Mesenteric fat pad (tissue), 1 donor: ENCODE measurements around the gene S100PBP. TPM values are rescaled to one million over a fixed set of nuclear protein-coding genes. Genes with fewer than 3 reads are reported as not detected.
A peak's percentile ranks its signal among the peaks of the same experiment; 100 is the strongest.

Source experiments
- DNase-seq: peaks from one replicate; pipeline ENCODE4 v3.0.0-alpha.2; 2020; ENCODE audit warnings: low spot score
- long read RNA-seq: library from polyadenylated mRNA; unstranded; transcript quantifications from one replicate; pipeline ENCODE4 v2.0.0, GENCODE V29; 2020
- total RNA-seq: library from RNA; stranded (reverse); fragmentation: NEBNext Ultra II Directional; extraction: Animal tissue kit (Norgen Biotek cat#: 25700); gene quantifications from one replicate; pipeline ENCODE4 v1.2.1, GENCODE V29; 2021
- donor health status: DM: yes; HTN: yes; CAD: no.

The S100PBP gene
- total RNA-seq, result 25.0 TPM
- long read RNA-seq, full-length matches to known transcripts, result 5 of 22 reads
- long read RNA-seq, partial matches to known transcripts, result 0 of 22 reads
- long read RNA-seq, other reads (novel, unspliced or antisense), result 17 of 22 reads

DNA sequence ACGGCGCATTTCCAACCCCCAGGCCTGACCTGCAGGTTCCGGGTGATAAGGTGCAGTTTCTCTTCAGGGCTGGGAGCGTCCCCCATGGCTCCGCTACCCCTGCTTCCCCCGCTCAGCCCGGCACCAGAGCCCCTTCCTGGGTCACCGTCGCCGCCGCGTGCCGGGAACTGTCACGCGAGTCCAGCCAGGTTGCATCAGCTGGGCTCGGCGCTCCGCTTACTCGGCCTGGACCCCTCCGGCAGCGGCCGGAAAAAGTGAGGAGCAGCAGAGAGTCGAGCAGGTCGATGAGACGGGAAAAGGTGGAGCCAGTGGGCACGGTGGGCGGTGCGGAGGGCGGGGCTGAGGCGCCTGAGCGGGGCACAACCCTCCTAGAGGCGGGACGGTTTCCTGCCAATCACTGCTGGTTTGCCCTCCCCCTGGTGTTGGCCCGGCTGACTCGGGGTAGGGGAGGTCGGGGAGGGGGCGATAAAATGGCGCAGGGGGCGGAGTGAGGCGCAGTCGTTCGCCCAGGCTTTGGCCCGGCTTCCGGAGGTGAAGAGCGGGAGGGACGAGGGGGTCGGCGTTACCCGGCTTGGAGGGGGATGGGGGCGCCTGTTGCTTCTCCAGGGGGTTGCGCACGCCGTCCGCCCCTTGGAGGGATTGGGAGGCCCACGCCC lies at the start of gene S100PBP, which contains the start of gene YARS1:
S100PBP (plus strand) TSS at position 495 of the 656 bp plus-strand sequence. CDS start 8,447 bp downstream, outside the sequence.
YARS1 (minus strand) TSS at position 200 of the 656 bp plus-strand sequence; CDS start at position 86, 114 bp downstream.
- DNase-seq, result peak; percentile 100

DNA sequence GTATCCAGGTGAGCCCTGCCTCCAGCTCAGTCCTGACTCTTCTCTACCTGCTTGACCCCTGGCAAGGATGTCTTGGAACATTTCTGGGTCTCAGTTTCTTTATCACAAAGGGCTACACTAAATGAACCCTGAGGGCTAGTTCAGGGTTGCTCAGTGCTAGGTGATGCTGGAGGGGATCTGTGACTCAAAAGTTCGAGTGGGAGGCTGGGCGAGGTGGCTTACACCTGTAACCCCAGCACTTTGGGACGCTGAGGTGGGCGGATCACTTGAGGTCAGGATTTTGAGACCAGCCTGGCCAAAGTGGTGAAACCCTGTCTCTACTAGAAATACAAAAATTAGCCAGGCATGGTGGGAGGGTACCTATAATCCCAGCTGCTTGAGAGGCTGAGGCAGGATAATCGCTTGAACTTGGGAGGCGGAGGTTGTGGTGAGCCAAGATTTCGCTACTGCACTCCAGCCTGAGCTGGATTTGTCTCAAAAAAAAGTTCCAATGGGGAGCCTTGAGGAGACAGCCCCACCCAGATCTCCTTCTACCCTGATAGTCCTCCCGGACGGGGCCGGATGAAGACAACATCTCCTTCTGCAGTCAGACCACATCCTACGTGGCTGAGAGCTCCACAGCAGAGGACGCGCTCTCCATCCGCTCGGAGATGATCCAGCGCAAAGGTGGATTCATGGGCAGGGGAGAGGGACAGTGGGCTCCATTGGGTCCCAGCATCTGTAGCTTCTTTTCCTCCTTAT lies 49.2 kb upstream of the S100PBP start:
- no peak for DNase-seq

DNA sequence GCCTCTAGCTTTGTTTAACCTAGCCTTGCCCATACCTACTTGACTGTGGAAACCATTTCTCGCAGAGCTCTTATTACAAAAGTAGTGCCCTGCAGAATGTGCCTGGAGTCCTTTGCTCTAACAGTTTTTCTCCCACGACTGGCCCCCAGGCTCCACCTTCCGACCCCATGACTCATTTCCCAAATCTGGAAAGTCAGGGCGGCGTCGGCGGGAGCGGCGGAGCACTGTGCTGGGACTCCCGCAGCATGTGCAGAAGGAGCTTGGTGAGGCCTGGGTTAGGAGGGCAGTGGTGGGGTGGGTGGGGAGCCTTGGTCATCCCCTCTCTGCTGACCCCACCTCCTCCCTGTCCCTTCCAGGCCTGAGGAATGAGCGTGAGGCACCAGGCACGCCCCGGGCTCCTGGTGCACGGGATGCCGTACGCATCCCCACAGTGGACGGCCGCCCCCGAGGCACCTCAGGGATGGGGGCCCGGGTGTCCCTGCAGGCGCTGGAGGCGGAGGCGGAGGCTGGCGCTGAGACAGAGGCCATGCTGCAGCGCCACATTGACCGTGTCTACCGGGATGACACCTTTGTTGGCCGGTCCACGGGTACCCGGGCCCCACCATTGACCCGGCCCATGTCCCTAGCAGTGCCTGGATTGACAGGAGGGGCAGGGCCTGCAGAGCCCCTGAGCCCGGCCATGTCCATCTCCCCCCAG lies 47.8 kb upstream of the S100PBP start:
- DNase-seq, result no peak

DNA sequence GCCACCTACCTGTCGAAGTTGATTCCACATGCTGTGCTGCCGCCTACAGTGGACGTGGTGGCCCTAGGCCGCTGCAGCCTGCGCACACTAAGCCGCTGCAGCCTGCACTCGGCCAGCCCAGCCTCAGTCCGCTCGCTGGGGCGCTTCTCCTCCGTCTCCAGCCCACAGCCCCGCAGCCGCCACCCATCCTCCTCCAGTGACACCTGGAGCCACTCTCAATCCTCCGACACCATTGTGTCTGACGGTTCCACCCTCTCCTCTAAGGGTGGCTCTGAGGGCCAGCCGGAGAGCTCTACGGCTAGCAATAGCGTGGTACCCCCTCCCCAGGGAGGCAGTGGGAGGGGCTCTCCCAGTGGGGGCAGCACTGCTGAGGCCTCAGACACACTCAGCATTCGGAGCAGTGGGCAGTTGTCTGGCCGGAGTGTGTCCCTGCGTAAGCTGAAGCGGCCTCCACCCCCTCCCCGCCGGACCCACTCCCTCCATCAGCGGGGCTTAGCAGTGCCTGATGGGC lies 47.2 kb upstream of the S100PBP start:
- no peak for DNase-seq

DNA sequence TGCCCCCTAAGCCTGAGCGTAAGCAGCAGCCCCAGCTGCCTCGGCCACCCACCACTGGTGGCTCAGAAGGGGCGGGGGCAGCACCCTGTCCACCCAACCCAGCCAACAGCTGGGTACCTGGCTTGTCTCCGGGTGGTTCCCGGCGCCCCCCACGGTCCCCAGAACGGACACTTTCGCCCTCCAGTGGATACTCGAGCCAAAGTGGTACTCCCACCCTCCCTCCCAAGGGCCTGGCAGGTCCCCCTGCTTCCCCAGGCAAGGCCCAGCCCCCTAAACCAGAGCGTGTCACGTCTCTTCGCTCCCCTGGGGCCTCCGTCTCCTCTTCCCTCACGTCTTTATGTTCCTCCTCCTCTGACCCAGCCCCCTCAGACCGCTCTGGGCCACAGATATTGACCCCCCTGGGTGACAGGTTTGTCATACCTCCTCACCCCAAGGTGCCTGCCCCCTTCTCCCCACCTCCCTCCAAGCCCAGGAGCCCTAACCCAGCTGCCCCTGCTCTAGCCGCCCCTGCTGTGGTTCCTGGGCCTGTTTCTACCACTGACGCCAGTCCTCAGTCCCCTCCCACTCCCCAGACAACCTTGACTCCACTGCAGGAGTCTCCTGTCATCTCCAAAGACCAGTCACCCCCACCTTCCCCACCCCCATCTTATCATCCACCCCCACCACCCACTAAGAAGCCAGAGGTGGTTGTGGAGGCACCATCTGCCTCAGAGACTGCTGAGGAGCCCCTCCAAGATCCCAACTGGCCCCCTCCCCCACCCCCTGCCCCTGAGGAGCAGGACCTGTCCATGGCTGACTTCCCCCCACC lies 46.5 kb upstream of the S100PBP start:
- no peak for DNase-seq

DNA sequence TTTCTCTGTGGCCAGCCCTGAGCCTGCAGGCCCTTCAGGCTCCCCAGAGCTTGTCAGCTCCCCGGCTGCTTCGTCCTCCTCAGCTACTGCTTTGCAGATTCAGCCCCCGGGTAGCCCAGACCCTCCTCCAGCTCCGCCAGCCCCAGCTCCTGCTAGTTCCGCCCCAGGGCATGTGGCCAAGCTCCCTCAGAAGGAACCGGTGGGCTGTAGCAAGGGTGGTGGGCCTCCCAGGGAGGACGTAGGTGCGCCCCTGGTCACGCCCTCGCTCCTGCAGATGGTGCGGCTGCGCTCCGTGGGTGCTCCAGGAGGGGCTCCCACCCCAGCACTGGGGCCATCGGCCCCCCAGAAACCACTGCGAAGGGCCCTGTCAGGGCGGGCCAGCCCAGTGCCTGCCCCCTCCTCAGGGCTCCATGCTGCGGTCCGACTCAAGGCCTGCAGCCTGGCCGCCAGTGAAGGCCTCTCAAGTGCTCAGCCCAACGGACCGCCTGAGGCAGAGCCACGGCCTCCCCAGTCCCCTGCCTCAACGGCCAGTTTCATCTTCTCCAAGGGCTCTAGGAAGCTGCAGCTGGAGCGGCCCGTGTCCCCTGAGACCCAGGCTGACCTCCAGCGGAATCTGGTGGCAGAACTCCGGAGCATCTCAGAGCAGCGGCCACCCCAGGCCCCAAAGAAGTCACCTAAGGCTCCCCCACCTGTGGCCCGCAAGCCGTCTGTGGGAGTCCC lies 45.7 kb upstream of the S100PBP start:
- DNase-seq, result no peak

DNA sequence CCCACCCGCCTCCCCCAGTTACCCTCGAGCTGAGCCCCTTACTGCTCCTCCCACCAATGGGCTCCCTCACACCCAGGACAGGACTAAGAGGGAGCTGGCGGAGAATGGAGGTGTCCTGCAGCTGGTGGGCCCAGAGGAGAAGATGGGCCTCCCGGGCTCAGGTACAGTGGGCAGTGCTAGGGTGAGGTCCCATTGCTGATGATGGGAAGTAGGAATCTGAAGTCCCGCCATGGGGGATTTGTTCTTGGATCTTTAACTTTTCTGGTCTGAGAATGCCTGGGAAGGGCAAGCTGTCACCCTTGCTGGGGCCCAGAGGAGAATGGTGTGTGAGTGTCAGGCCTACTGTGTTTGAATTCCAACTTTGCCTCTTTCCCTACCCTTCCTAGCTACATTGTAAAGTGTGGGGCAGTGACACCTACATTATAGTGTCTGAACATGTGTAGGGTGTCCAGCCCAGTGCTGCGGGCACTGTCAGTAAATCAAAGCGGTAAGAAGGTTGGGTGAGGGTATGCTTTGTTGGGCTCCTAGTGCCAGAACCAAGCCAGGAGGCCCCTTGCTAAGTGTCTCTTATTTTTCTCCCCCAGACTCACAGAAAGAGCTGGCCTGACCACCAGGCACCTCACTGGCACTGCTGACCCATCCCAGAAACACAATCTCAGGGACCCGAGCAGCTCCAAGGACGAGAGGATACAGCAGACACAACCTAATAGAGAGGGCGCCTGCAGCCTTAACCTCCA lies 45.0 kb upstream of the S100PBP start:
- DNase-seq, result no peak

DNA sequence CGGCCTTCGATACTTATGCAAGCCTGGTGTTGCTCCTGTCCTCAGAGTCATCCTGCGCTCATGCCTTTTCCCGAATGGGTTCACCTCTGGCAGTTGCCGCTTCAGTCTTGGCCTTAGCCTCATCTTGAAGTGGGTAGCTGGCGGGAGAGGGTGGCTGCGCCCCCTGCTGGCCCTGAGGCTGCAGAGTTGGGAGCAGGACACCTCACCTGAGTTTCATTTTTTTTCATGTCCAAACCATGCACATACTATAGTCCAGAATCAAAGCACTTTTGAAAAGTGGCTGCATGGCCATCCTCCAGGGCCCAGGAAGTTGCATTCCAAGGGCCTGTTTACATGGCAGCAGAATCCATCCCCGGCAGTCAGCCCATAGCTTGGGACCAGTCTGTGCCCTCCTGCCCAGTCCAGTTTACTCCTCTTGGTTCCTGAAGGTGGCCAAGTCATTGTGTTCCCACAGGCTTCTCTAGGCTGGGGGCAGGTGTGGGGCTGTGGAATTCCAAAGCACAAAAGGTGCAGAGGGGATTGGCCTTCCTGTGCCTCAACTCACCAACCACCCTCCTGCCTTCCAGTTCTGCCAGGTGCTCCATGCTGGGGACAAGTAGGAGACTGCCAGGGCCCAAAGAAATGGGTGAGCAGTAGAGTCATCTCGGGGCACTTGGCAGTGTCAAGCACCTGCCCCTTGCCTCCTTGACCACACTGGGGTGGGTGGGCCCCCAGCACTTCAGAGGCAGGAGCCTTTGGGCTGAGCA lies 44.3 kb upstream of the S100PBP start:
- DNase-seq, result no peak

DNA sequence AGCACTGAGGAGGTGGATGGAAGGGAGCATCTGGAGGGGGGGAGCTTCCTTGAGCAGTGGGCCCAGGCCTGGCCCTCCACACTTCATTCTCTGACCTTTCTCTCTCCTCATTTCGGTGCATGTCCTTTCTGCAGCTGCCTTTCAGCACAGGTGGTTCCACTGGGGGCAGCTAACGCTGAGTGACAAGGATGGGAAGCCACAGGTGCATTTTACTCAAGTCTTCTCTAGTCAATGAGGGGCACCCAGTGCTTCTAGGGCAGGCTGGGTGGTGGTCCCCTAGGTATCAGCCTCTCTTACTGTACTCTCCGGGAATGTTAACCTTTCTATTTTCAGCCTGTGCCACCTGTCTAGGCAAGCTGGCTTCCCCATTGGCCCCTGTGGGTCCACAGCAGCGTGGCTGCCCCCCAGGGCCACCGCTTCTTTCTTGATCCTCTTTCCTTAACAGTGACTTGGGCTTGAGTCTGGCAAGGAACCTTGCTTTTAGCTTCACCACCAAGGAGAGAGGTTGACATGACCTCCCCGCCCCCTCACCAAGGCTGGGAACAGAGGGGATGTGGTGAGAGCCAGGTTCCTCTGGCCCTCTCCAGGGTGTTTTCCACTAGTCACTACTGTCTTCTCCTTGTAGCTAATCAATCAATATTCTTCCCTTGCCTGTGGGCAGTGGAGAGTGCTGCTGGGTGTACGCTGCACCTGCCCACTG lies 43.5 kb upstream of the S100PBP start:
- DNase-seq, result no peak

DNA sequence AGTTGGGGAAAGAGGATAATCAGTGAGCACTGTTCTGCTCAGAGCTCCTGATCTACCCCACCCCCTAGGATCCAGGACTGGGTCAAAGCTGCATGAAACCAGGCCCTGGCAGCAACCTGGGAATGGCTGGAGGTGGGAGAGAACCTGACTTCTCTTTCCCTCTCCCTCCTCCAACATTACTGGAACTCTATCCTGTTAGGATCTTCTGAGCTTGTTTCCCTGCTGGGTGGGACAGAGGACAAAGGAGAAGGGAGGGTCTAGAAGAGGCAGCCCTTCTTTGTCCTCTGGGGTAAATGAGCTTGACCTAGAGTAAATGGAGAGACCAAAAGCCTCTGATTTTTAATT lies 43.0 kb upstream of the S100PBP start:
- DNase-seq, result no peak

DNA sequence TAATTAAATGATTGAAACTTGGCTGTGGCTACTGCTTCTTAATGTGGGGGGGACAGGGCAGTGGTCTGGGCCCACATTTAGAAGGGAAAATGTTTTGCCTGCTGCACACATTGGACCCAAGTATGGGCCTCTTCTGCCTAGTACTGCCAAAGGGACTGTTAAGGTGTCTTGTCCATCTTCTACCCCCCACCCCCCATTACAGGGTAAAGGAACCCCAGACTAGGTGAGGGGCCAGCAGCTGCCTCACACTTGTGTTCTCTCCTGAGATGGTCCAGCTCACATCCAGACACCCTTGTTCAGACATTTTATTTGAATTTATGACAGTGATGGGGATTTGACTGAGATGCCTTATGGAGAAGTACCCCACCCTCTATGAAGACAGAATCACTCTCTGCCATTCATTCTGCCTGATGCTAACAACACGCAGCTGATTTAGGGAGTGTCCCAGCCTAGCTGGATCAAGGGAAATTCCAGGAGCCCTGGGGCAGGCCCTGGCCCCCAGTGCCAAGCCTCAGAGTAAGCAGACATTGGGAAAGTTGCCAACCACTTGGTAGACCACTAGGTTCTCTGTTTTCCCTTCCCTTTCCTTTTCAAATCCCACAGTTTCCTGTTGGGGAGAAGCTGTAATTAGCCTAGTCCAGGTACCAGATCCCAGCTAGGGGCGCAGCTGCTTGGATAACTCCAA lies 42.4 kb upstream of the S100PBP start:
- DNase-seq, result no peak

DNA sequence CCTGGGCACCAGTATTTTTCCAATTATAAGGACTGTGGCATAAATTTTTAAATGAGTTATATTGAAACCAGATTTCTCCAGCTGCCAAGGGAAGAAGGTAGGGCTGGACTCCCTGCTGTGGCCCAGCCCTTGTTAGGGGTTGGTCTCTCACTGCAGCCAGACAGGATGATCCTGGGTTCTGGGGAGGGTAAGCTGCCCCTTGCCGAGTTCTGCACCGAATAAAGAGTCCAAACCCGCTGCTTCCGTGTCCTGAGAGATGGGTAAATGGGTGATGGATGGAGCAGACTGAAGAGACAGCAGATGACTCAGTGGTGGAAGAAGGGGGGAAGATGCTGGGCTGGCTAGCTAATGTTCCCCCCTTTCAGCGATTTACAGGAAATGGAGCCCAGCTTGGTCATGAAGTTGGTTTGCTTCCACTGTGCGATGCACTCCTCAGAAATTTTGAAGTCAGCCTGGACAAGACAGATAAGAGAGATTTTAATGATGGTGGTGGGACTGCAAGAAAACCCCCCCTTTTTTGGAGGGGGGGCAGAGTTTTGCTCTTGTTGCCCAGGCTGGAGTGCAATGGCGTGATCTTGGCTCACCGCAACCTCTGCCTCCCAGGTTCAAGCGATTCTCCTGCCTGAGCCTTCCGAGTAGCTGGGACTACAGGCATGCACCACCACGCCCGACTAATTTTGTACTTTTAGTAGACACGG lies 41.7 kb upstream of the S100PBP start:
- DNase-seq, result no peak

DNA sequence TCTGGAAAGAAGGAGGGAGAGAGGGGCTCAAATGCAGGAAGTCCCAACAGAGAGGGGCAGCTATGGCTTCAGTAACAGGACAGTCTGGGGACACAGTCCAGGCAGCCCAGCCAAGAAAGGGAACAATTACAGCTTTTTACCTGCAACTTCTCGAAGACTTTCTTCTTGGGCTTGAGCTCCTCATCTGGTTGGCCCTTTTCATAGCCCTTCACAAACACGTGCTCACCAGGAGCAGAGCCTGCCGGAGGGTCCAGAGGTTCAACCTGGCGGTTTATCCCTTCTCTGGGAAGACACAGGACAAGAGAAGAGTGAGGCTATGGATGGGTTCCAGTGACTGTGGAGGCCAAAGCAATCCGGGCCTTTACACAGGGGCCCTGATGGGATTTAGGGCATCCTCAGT lies 38.2 kb upstream of the S100PBP start:
- DNase-seq, result peak; percentile 77

DNA sequence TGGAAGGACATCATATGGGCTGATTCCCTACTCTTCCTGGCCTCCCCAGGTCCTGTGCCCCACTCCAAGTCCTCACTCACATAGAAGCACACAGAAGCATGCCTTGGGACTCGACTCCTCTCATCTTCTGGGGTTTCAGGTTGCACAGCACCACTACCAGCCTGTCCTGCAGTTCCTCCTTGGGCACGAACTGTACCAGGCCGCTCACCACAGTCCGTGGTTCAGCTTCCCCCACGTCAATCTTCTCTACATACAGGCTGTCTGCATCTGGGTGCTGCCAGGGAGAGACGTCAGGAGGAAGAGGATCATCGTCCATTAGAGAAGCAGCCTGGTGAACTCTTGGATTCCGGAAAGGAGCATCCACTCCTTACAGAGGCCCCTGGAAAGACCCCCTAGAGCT lies 37.4 kb upstream of the S100PBP start:
- peak; percentile 49 for DNase-seq

DNA sequence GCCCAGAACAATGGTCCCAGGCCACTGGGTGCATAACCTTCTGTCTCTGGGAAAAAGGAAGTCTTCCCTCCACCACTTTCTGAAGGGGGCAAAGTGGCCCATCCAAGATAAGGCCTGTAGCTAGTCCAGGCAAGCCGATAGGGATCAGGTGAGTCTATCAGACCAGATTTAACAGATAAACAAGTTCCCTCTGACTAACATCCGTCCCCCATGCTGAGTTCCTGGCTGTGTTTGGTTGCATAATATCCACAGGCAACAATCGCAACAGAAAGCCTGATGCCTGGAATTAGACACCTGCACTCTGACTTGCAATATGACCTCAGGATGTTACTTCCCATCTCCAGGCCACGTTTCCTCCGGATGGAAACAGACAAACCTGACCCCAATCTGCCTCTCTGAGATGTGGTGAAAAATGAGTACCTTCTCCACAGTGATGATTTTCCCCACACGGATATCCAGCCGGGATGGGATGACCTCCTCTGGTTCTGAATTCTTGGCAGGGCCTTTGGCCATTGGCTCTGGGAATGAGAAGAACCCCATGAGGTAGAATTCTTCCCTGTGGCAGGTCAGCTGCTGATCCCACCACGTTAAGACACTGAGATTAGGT lies 36.7 kb upstream of the S100PBP start:
- peak; percentile 62 for DNase-seq

DNA sequence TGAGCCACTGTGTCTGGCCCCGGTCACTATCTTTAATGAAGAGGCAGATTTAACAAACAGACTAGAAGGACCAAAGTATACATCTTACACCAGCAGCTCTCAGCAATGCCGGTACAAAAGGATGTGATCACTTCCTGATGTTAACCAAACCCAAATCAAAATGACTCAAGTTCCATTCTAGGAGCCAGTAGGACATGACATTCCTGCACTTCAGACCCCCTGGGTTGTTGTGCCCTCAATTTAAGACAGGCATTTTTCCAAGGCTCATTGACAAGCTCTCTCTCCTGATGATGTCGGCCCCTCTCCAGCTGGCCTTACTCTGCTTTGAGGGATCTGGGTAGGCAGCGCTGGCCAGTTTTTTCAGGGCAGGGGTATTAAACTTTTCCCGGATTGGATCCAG lies 35.4 kb upstream of the S100PBP start:
- peak; percentile 9 for DNase-seq

DNA sequence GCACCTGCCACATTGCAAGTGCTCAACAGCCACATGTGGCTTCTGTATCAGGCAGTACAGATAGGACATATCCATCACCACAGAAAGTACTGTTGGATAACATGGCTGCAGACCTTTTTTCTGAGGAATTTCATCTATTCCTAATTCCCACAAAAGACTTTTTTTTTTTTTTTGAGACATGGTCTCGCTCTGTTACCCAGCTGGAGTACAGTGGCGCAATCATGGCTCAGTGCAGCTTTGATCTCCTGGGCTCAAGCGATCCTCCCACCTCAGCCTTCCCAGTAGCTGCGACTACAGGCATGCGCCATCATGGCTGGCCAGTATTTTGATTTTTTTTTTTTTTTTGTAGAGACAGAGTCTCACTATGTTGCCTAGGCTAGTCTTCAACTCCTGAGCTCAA lies 33.6 kb upstream of the S100PBP start:
- peak; percentile 12 for DNase-seq
